Adrenal gland (tissue), 5 donors: ENCODE results near the gene MAP2K6.

ENCODE experiments used
- CTCF ChIP-seq, 6 experiments: fragments of 450-650 bp in 4 of 6; fragments of 200-600 bp in 2 of 6; sonication (generic) in 1 of 6; IDR thresholded peaks; 1 replicate in 5 of 6; 2 replicates in 1 of 6; pipeline versions ENCODE4 v1.5.1 to v1.8.0; 2016 to 2021; ENCODE audit warnings: antibody characterized with exemption in 6 of 6, mild to moderate bottlenecking in 2 of 6, moderate library complexity in 1 of 6
- POLR2A ChIP-seq, 2 donors: fragments of 450-650 bp; IDR thresholded peaks; one replicate each; pipeline ENCODE4 v1.6.1; 2017; ENCODE audit warnings: antibody characterized with exemption in 2 of 2, mild to moderate bottlenecking in 2 of 2, moderate library complexity in 1 of 2
- donor health status: DM: no; HTN: no; CAD: no.

GRCh38 chr17:69535016-69535570 lies 120.6 kb downstream of the MAP2K6 start:
- TF ChIP-seq POLR2A (IDR thresholded peaks at IDR 0.05) (no peak), CTCF (IDR thresholded peaks at IDR 0.05) (no peak)
